Iris pigment epithelial cell (primary cell): ENCODE measurements around the gene NFAT5.
"Not testable (repeated sequence)": the region's sequence is repeated elsewhere in the genome, so short reads cannot be mapped to it uniquely, and the experiment has no call there.

Experiments used
- DNase-seq: peaks from one replicate; pipeline ENCODE4 v3.0.0-alpha.2; 2011; ENCODE audit warnings: low read depth

Gene NFAT5

GRCh38 chr16:69596801-69597200 lies 31.0 kb downstream of the NFAT5 start:
- DNase-seq: no peak

- no peak for DNase-seq
Measured at GRCh38 chr16:69598045-69598444, 32.3 kb downstream of the NFAT5 start.

- no peak for DNase-seq
Measured at GRCh38 chr16:69599731-69600130, 34.0 kb downstream of the NFAT5 start.

- no peak for DNase-seq
Measured at GRCh38 chr16:69600202-69600601, 34.4 kb downstream of the NFAT5 start.

- no peak for DNase-seq
Measured at GRCh38 chr16:69601250-69601649, 35.5 kb downstream of the NFAT5 start.

- no peak for DNase-seq
Measured at GRCh38 chr16:69606985-69607384, 41.2 kb downstream of the NFAT5 start.

- no peak for DNase-seq
Measured at GRCh38 chr16:69607674-69608073, 41.9 kb downstream of the NFAT5 start.

- no peak for DNase-seq
Measured at GRCh38 chr16:69610356-69610755, 44.6 kb downstream of the NFAT5 start.

GRCh38 chr16:69611103-69611640 lies 45.4 kb downstream of the NFAT5 start:
- no peak for DNase-seq

GRCh38 chr16:69613378-69614154 lies 47.8 kb downstream of the NFAT5 start:
- peak; percentile 84 for DNase-seq

- DNase-seq: no peak
Measured at GRCh38 chr16:69615528-69615927, 49.8 kb downstream of the NFAT5 start.

GRCh38 chr16:69616082-69616481 lies 50.3 kb downstream of the NFAT5 start:
- DNase-seq: no peak

GRCh38 chr16:69618307-69618706 lies 52.5 kb downstream of the NFAT5 start:
- DNase-seq: peak; percentile 58

- DNase-seq: peak; percentile 42
Measured at GRCh38 chr16:69618721-69619120, 53.0 kb downstream of the NFAT5 start.

GRCh38 chr16:69619514-69619913 lies 53.7 kb downstream of the NFAT5 start:
- DNase-seq: peak; percentile 61

- DNase-seq: peak; percentile 72
Measured at GRCh38 chr16:69620573-69620972, 54.8 kb downstream of the NFAT5 start.

- no peak for DNase-seq
Measured at GRCh38 chr16:69621225-69621624, 55.5 kb downstream of the NFAT5 start.

- no peak for DNase-seq
Measured at GRCh38 chr16:69626256-69626655, 60.5 kb downstream of the NFAT5 start.

- no peak for DNase-seq
Measured at GRCh38 chr16:69632828-69633227, 67.1 kb downstream of the NFAT5 start.

- no peak for DNase-seq
Measured at GRCh38 chr16:69633375-69633774, 67.6 kb downstream of the NFAT5 start.

GRCh38 chr16:69636563-69637146 lies 70.9 kb downstream of the NFAT5 start:
- DNase-seq: not testable (repeated sequence)

- DNase-seq: not testable (repeated sequence)
Measured at GRCh38 chr16:69637206-69637865, 71.6 kb downstream of the NFAT5 start.

- DNase-seq: not testable (repeated sequence)
Measured at GRCh38 chr16:69643997-69644396, 78.2 kb downstream of the NFAT5 start.
